HEK293 (cell line): ENCODE data around the gene COG8.
"Not testable (repeated sequence)": the region's sequence is repeated elsewhere in the genome, so short reads cannot be mapped to it uniquely, and the experiment has no call there.

Source experiments
- CTCF ChIA-PET: fragments of 350-600 bp; formaldehyde crosslinking; extraction: SDS; loops from one replicate; lab custom pipeline; 2021; ENCODE audit warnings: antibody characterized with exemption; lab: Yijun Ruan, JAX
- POLR2A ChIA-PET: fragments of 300-600 bp; formaldehyde crosslinking; extraction: SDS; loops from one replicate; lab custom pipeline; 2020; ENCODE audit warnings: antibody characterized with exemption, inconsistent platforms; lab: Yijun Ruan, JAX
- H3K27ac ChIP-seq: fragments of 200-500 bp; sonication (Bioruptor generic); 2 replicates; pipeline ENCODE4 v1.5.1; 2014; ENCODE audit warnings: low read depth, low read length, control low read depth, inconsistent platforms; ENCODE audit errors: extremely low read depth
- H3K36me3 ChIP-seq, 2 experiments: fragments of 200-500 bp in 1 of 2; sonication (Bioruptor generic) in 1 of 2; 1 replicate in 1 of 2; 2 replicates in 1 of 2; pipeline ENCODE4 v1.5.1; 2014 to 2017; ENCODE audit warnings: inconsistent platforms in 2 of 2, low read length in 2 of 2; ENCODE audit not compliant: control insufficient read depth in 2 of 2, insufficient read depth in 1 of 2
- H3K4me1 ChIP-seq: fragments of 200-500 bp; sonication (Bioruptor generic); 2 replicates; pipeline ENCODE4 v1.5.1; 2014; ENCODE audit warnings: mild to moderate bottlenecking, low read length, inconsistent platforms; ENCODE audit not compliant: control insufficient read depth, insufficient read depth
- H3K4me3 ChIP-seq: 2 replicates; pipeline ENCODE4 v1.5.1; 2011; ENCODE audit warnings: low read depth, mild to moderate bottlenecking, control low read depth, low read length, moderate library complexity
- H3K9me3 ChIP-seq: fragments of 200-500 bp; sonication (Bioruptor generic); 2 replicates; pipeline ENCODE4 v1.5.1; 2014; ENCODE audit warnings: low read depth, low read length, inconsistent platforms; ENCODE audit not compliant: control insufficient read depth, insufficient read depth
- FEZF1 ChIP-seq: fragments of 450-650 bp; formaldehyde crosslinking; IDR thresholded peaks from 2 replicates; pipeline ENCODE4 v1.5.1; 2016; ENCODE audit warnings: missing biosample characterization, missing genetic modification characterization
- SCRT2 ChIP-seq: fragments of 450-650 bp; formaldehyde crosslinking; IDR thresholded peaks from 2 replicates; pipeline ENCODE4 v1.5.1; 2016; ENCODE audit warnings: missing biosample characterization, missing genetic modification characterization
- YY2 ChIP-seq: fragments of 450-650 bp; formaldehyde crosslinking; IDR thresholded peaks from 2 replicates; pipeline ENCODE4 v1.5.1; 2016; ENCODE audit warnings: missing biosample characterization, missing genetic modification characterization
- ZNF133 ChIP-seq: fragments of 450-650 bp; formaldehyde crosslinking; IDR thresholded peaks from 2 replicates; pipeline ENCODE4 v1.5.1; 2016; ENCODE audit warnings: missing biosample characterization, missing genetic modification characterization
- ZNF335 ChIP-seq: fragments of 450-650 bp; formaldehyde crosslinking; conservative IDR thresholded peaks from 2 replicates; pipeline ENCODE4 v1.5.1; 2016; ENCODE audit warnings: missing biosample characterization, missing genetic modification characterization
- ZNF423 ChIP-seq: fragments of 450-650 bp; formaldehyde crosslinking; IDR thresholded peaks from 2 replicates; pipeline ENCODE4 v1.5.1; 2016; ENCODE audit warnings: missing biosample characterization, missing genetic modification characterization
- ZNF514 ChIP-seq: fragments of 450-650 bp; formaldehyde crosslinking; IDR thresholded peaks from 2 replicates; pipeline ENCODE4 v1.5.1; 2016; ENCODE audit warnings: missing biosample characterization, missing genetic modification characterization
- ZNF555 ChIP-seq: fragments of 450-650 bp; formaldehyde crosslinking; conservative IDR thresholded peaks from 2 replicates; pipeline ENCODE4 v1.5.1; 2017; ENCODE audit warnings: missing biosample characterization, mild to moderate bottlenecking, missing genetic modification characterization, inconsistent platforms
- ZNF654 ChIP-seq: fragments of 450-650 bp; formaldehyde crosslinking; IDR thresholded peaks from 2 replicates; pipeline ENCODE4 v1.5.1; 2016; ENCODE audit warnings: low read depth, missing biosample characterization, missing genetic modification characterization

COG8 gene

GRCh38 chr16:69301187-69301586 lies 38.2 kb downstream of the COG8 start:
- ChIA-PET CTCF (no interaction called here), POLR2A (no interaction called here)
- TF ChIP-seq SCRT2 (tag by site-specific recombination) (peak; percentile 69; the same call in 1 of the 2 replicates), ZNF133 (tag by site-specific recombination) (no peak)
- no peaks in the 10 kb centered on the region for H3K4me1 ChIP-seq
- no peaks in the 10 kb centered on the region for H3K9me3 ChIP-seq
- H3K36me3 ChIP-seq, result peaks cover 6 to 43% of the 10 kb centered on the region in 2 experiments; a peak in 2 of 3 replicates
- H3K4me3 ChIP-seq, result no peak overlapping the region
- no peak overlapping the region for H3K27ac ChIP-seq

- H3K27ac ChIP-seq, result no peak overlapping the region
- no peak overlapping the region for H3K4me3 ChIP-seq
- CTCF ChIA-PET, result no interaction called here
- no peaks in the 10 kb centered on the region for H3K9me3 ChIP-seq
- H3K4me1 ChIP-seq, result no peaks in the 10 kb centered on the region
- POLR2A ChIA-PET, result no interaction called here
- peaks cover 6 to 36% of the 10 kb centered on the region in 2 experiments; a peak in 2 of 3 replicates for H3K36me3 ChIP-seq
- TF ChIP-seq ZNF423 (no peak), ZNF555 (no peak), ZNF133 (tag by site-specific recombination) (peak; percentile 93)
Measured at GRCh38 chr16:69298261-69298660, 41.1 kb downstream of the COG8 start.

DNA sequence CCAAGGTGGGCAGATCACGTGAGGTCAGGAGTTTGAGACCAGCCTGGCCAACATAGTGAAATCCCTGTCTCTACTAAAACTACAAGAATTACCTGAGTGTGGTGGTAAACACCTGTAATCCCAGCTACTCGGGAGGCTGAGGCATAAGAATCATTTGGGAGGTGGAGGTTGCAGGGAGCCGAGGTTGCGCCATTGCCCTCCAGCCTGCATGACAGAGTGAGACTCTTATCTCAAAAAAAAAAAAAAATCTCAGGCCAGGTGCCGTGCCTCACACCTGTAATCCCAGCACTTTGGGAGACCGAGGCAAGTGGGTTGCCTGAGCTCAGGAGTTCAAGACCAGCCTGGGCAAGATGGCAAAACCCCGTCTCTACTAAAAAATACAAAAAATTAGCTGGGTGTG lies 42.6 kb downstream of the COG8 start:
- H3K9me3 ChIP-seq, H3K4me1 ChIP-seq, H3K27ac ChIP-seq, POLR2A ChIA-PET, H3K4me3 ChIP-seq: not testable (repeated sequence)
- CTCF ChIA-PET, result interaction anchor here (0.6 to 1.5 kb wide), 8 partner anchors 9 to 634 kb away, joined by 3 to 6 read pairs (median 4); no protein-coding TSS in a partner anchor
- peaks cover 6 to 26% of the 10 kb centered on the region in 2 experiments; a peak in 2 of 3 replicates for H3K36me3 ChIP-seq

- TF ChIP-seq ZNF654 (tag by site-specific recombination) (no peak), SCRT2 (tag by site-specific recombination) (0 out of 2 replicates have a peak, but pooled peaks have one; percentile 21)
- peaks cover 0 to 8% of the 10 kb centered on the region in 2 experiments; a peak in 2 of 3 replicates for H3K36me3 ChIP-seq
- no peaks in the 10 kb centered on the region for H3K4me1 ChIP-seq
- CTCF ChIA-PET, result interaction anchor here (1.6 kb wide), 1 partner anchor 144 kb away, joined by 7 read pairs; no protein-coding TSS in a partner anchor
- H3K4me3 ChIP-seq, result no peak overlapping the region
- no peaks in the 10 kb centered on the region for H3K9me3 ChIP-seq
- POLR2A ChIA-PET, result no interaction called here
- H3K27ac ChIP-seq, result no peak overlapping the region
Measured at GRCh38 chr16:69294051-69294450, 45.3 kb downstream of the COG8 start.

DNA sequence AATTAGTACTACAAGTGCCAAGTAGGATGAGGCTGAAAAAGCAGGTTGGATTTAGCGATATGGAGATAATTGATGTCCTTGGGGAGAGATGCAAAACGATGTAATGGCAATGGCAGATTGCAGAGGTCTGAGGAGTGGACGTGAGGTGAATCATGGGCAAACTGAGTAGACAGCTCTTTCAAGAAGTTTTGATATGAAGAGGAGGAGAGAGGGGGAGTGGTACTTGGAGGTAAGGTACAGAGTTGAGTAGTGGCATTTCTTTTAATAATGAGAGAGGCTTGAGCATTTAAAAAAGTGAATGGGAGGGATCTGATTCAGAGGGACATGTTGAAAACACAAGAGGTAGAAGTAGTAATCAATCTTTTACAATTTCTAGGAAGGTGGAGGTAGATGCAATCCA lies 46.0 kb downstream of the COG8 start:
- peak; percentile 48 for TF ChIP-seq YY2
- 0 out of 2 replicates have a peak, but pooled peaks have one; percentile 11 for TF ChIP-seq FEZF1 (tag by site-specific recombination)
- no peak for TF ChIP-seq ZNF514 (tag by site-specific recombination)
- TF ChIP-seq ZNF335 (tag by site-specific recombination), result peak; percentile 44; the same call in 1 of the 2 replicates
- no peak overlapping the region for H3K4me3 ChIP-seq
- H3K9me3 ChIP-seq, result no peaks in the 10 kb centered on the region
- POLR2A ChIA-PET, result no interaction called here
- no peak overlapping the region for H3K27ac ChIP-seq
- H3K36me3 ChIP-seq, result peaks cover 0 to 8% of the 10 kb centered on the region in 2 experiments; a peak in 2 of 3 replicates
- CTCF ChIA-PET, result interaction anchor here (1.6 kb wide), 1 partner anchor 143 kb away, joined by 7 read pairs; no protein-coding TSS in a partner anchor
- no peaks in the 10 kb centered on the region for H3K4me1 ChIP-seq

DNA sequence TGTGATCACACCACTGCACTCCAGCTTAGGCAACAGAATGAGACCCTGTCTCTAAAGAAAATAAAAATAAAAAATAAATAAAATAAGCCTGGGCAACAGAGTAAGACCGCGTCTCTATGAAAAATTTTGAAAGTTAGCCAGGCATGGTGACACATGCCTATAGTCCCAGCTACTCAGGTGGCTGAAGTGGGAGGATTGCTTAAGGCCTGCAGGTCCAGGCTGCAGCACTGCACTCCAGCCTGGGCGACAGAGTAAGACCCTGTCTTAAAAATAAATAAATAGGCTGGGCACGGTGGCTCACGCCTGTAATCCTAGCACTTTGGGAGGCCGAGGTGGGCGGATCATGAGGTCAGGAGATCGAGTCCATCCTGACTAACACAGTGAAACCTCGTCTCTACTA lies 47.7 kb downstream of the COG8 start:
- H3K27ac ChIP-seq, H3K36me3 ChIP-seq, H3K4me3 ChIP-seq, POLR2A ChIA-PET, H3K4me1 ChIP-seq, H3K9me3 ChIP-seq: not testable (repeated sequence)
- CTCF ChIA-PET, result interaction anchor here (1.2 kb wide), 1 partner anchor 142 kb away, joined by 5 read pairs; no protein-coding TSS in a partner anchor
